ENCODE results near the gene MMS22L.
A peak's percentile ranks its signal among the peaks of the same experiment; 100 is the strongest.

MMS22L gene

GRCh38 chr6:97136626-97137358 is 146.2 kb downstream of the MMS22L start:
- DNase-seq = no peak

- DNase-seq = peak; percentile 18
Measured at GRCh38 chr6:97133067-97133466, 149.9 kb downstream of the MMS22L start.

- DNase-seq = no peak
Measured at GRCh38 chr6:97129106-97129505, 153.9 kb downstream of the MMS22L start.

- DNase-seq = no peak
Measured at GRCh38 chr6:97128507-97128906, 154.5 kb downstream of the MMS22L start.

- no peak for DNase-seq
Measured at GRCh38 chr6:97123652-97124051, 159.4 kb downstream of the MMS22L start.

GRCh38 chr6:97123112-97123511 is 159.9 kb downstream of the MMS22L start:
- DNase-seq = no peak

GRCh38 chr6:97120511-97120910 is 162.5 kb downstream of the MMS22L start:
- DNase-seq = no peak

- DNase-seq = no peak
Measured at GRCh38 chr6:97114645-97115044, 168.4 kb downstream of the MMS22L start.

- DNase-seq = no peak
Measured at GRCh38 chr6:97113170-97113569, 169.8 kb downstream of the MMS22L start.

GRCh38 chr6:97111243-97111642 is 171.8 kb downstream of the MMS22L start:
- no peak for DNase-seq

- peak; percentile 53 for DNase-seq
Measured at GRCh38 chr6:97110626-97111025, 172.4 kb downstream of the MMS22L start.

GRCh38 chr6:97110149-97110548 is 172.9 kb downstream of the MMS22L start:
- peak; percentile 7 for DNase-seq

- DNase-seq = no peak
Measured at GRCh38 chr6:97109444-97109843, 173.6 kb downstream of the MMS22L start.

GRCh38 chr6:97102145-97102790 is 180.7 kb downstream of the MMS22L start:
- no peak for DNase-seq

- DNase-seq = no peak
Measured at GRCh38 chr6:97100696-97101095, 182.3 kb downstream of the MMS22L start.

GRCh38 chr6:97097068-97098047 is 185.7 kb downstream of the MMS22L start:
- no peak for DNase-seq

GRCh38 chr6:97095311-97095850 is 187.6 kb downstream of the MMS22L start:
- DNase-seq = no peak

GRCh38 chr6:97094376-97094775 is 188.6 kb downstream of the MMS22L start:
- DNase-seq = no peak

- DNase-seq = no peak
Measured at GRCh38 chr6:97092673-97093305, 190.2 kb downstream of the MMS22L start.
